ENCODE results near the gene CAP2.

DNA sequence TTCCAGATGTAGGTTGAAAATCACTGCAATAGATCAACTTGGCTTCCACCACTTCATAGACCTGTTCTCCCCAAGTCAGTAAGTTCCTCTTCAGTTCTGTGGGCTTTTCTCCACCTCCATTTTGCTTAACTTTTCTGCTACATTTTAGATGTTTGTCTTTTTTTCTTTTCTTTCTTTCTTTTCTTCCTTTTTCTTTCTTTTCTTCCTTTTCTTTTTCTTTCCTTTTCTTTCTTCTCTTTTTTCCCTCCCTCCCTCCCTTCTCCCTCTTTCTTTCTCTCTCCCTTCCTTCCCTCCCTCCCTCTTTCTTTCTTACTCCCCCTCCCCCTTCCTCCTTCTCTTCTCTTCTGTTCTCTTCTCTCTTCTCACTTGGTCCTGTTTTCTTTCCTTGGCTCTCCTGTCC lies 199.9 kb downstream of the CAP2 start:
- TF ChIP-seq EZH2 (IDR thresholded peaks at IDR 0.05), result no peak
- TF ChIP-seq POLR2AphosphoS5 (IDR thresholded peaks at IDR 0.05; ENCODE audit: borderline replicate concordance, low read depth, low read length), result no peak

All from SK-N-MC (cell line).